ENCODE measurements around the gene HGS. TPM values are rescaled to one million over a fixed set of nuclear protein-coding genes. Genes with fewer than 3 reads are reported as not detected.
A peak's percentile ranks its signal among the peaks of the same experiment; 100 is the strongest.

HGS gene
- total RNA-seq (2014; rRNA removed; shearing (Covaris generic)) = 88.6 and 103 TPM in 2 replicates

- Histone ChIP-seq H3K36me3 (peaks cover 24% of the 10 kb centered on the region), H3K4me1 (peaks cover 28% of the 10 kb centered on the region), H3K27ac (peak within 1 kb of the TSS; percentile 51), H3K27me3 (no peaks in the 10 kb centered on the region), H3K9me3 (replicated peaks) (no peaks in the 10 kb centered on the region), H3K4me3 (peak within 1 kb of the TSS; percentile 84)
- peak; percentile 100 for DNase-seq
Measured at GRCh38 chr17:81683584-81684441, at the start of gene HGS, which contains the start of gene ARL16. Gene HGS (plus strand): TSS chr17:81684011. CDS start chr17:81684067, 56 bp downstream. Gene ARL16 (minus strand): TSS chr17:81683797. CDS start chr17:81683753, 44 bp downstream.

DNA sequence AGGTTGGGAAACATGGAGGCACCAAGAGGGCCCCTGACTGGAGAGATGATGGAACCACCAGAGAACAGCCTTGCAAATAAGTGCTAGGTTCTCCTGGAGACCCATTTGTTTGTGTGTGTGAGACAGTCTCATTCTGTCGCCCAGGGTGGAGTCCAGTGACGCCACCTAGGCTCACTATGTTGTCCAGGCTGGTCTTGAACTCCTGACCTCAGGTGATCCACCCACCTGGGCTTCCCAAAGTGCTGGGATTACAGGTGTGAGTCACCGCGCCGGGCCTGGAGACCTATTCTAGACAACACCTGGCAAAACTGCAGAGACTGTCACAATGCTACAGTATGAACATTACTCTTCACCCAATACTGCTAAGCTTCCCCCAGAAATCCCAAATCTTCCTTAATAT is 48.4 kb upstream of the HGS start:
- Histone ChIP-seq H3K27ac (no peak overlapping the region), H3K4me3 (peak overlapping the region; percentile 83; the same call in 1 of the 2 replicates), H3K36me3 (peaks cover 16% of the 10 kb centered on the region), H3K27me3 (no peaks in the 10 kb centered on the region), H3K9me3 (replicated peaks) (no peaks in the 10 kb centered on the region), H3K4me1 (no peaks in the 10 kb centered on the region)
- no peak for DNase-seq

GRCh38 chr17:81635973-81636504 is 47.8 kb upstream of the HGS start:
- Histone ChIP-seq H3K27ac (peak overlapping the region; percentile 68), H3K4me1 (no peaks in the 10 kb centered on the region), H3K4me3 (peak overlapping the region; percentile 83), H3K27me3 (no peaks in the 10 kb centered on the region), H3K36me3 (peaks cover 16% of the 10 kb centered on the region), H3K9me3 (replicated peaks) (no peaks in the 10 kb centered on the region)
- DNase-seq = no peak

GRCh38 chr17:81636505-81637288 is 47.1 kb upstream of the HGS start, which contains the start of the genes NPLOC4 and TSPAN10:
Gene NPLOC4 (minus strand): TSS chr17:81637112. CDS start chr17:81636930, 182 bp downstream.
Gene TSPAN10 (plus strand): TSS chr17:81637196. CDS start chr17:81642413, 5,217 bp downstream.
- Histone ChIP-seq H3K27me3 (no peaks in the 10 kb centered on the region), H3K4me1 (no peaks in the 10 kb centered on the region), H3K27ac (peak within 1 kb of the TSS; percentile 68), H3K4me3 (peak within 1 kb of the TSS; percentile 83), H3K9me3 (replicated peaks) (no peaks in the 10 kb centered on the region), H3K36me3 (peaks cover 16% of the 10 kb centered on the region)
- DNase-seq = peak; percentile 93 to 97

DNA sequence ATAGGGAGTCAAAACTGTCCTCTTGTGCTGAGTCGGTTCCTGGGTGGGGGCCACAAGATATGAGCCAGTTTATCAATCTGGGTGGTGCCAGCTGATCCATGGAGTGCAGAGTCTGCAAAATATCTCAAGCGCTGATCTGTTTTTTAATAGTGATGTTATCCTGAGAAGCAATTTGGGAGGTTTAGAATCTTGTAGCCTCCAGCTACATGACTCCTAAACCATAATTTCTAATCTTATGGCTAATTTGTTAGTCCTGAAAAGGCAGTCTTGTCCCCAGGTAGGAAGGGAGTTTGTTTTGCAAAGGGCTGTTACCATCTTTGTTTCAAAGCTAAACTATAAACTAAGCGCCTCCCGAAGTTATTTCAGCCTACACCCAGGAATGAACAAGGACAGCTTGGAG is 45.1 kb upstream of the HGS start:
- Histone ChIP-seq H3K27me3 (no peaks in the 10 kb centered on the region), H3K4me1 (no peaks in the 10 kb centered on the region), H3K9me3 (replicated peaks) (no peaks in the 10 kb centered on the region), H3K27ac (no peak overlapping the region), H3K4me3 (no peak overlapping the region), H3K36me3 (0 out of 2 replicates have a peak, but pooled peaks cover 4% of the 10 kb centered on the region)
- DNase-seq = no peak

- no peak for DNase-seq
- Histone ChIP-seq H3K4me3 (no peak overlapping the region), H3K4me1 (no peaks in the 10 kb centered on the region)
Measured at GRCh38 chr17:81640011-81640410, 43.8 kb upstream of the HGS start.

GRCh38 chr17:81641825-81642489 is 41.9 kb upstream of the HGS start:
- H3K27me3 ChIP-seq = no peaks in the 10 kb centered on the region
- H3K36me3 ChIP-seq = no peaks in the 10 kb centered on the region
- no peaks in the 10 kb centered on the region for H3K9me3 ChIP-seq (replicated peaks)
- H3K4me3 ChIP-seq = no peak overlapping the region
- DNase-seq = no peak
- H3K27ac ChIP-seq = no peak overlapping the region
- no peaks in the 10 kb centered on the region for H3K4me1 ChIP-seq

More at GRCh38 chr17:81640011-81640410, 43.8 kb upstream of the HGS start:
- Histone ChIP-seq H3K27ac (no peak overlapping the region), H3K9me3 (replicated peaks) (no peaks in the 10 kb centered on the region), H3K27me3 (no peaks in the 10 kb centered on the region), H3K36me3 (0 out of 2 replicates have a peak, but pooled peaks cover under 1% of the 10 kb centered on the region)

DNA sequence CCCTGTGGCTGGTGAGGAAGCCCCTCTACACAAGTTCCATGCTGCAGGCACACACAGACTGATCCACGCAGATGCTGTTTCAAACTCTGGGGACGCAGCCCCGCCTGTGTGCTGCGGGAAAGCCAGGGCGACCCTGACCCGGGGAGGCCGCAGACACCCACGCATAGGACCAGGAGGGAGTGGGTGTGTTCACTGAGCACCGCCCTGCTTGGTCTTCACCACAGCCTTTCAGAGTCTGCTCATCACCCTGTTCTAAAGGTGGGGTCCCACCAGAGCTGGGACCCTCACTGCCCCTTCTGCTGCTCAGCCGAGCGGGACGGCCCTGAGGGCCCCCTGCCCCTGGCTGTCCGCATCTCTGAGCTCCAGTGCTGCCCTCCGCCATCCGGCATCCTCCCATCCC is 39.3 kb upstream of the HGS start:
- H3K4me1 ChIP-seq = no peaks in the 10 kb centered on the region
- DNase-seq = no peak
- H3K4me3 ChIP-seq = no peak overlapping the region
- no peaks in the 10 kb centered on the region for H3K36me3 ChIP-seq
- H3K27ac ChIP-seq = no peak overlapping the region
- no peaks in the 10 kb centered on the region for H3K27me3 ChIP-seq
- no peaks in the 10 kb centered on the region for H3K9me3 ChIP-seq (replicated peaks)

GRCh38 chr17:81644976-81645952 is 38.5 kb upstream of the HGS start:
- Histone ChIP-seq H3K4me1 (no peaks in the 10 kb centered on the region), H3K36me3 (no peaks in the 10 kb centered on the region), H3K27me3 (no peaks in the 10 kb centered on the region), H3K4me3 (no peak overlapping the region), H3K9me3 (replicated peaks) (no peaks in the 10 kb centered on the region), H3K27ac (no peak overlapping the region)
- DNase-seq = no peak

DNA sequence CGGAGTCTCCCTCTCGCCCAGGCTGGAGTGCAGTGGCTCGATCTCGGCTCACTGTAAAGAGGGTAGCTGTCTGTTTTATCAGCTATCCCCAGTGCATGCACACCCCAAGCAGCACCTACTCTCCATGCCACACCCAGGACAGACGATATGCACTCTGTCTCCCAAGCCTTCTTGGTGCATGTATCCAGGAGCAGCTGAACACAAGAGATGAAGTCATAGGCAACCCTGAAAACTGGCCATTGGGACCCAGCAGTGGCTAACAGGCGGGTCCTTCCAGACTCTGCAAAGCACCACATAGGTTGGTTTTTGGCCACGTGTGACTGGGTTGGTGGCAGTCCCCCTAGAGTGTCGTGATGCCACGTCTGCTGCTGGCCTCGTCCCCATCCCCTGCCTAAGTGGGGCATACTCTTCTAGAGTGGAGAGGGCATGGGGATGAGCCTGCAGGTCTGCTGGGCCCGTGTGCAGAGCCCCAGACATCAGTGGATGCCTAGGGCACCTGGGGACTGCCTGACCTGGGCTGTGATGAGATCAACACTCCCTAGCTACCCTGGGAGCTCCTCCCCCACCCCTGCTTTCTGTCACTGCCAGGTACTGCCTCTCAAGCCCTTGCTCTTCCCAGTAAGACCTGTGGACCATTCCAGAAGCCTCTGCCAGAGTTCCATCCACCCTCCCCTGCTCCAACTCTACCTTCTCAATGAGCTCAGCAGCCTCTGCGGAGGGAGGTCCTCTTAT is 36.8 kb upstream of the HGS start:
- Histone ChIP-seq H3K9me3 (replicated peaks) (no peaks in the 10 kb centered on the region), H3K4me1 (no peaks in the 10 kb centered on the region; the same call in 1 of the 2 replicates), H3K4me3 (no peak overlapping the region), H3K27me3 (no peaks in the 10 kb centered on the region), H3K36me3 (no peaks in the 10 kb centered on the region), H3K27ac (no peak overlapping the region)
- no peak for DNase-seq

DNA sequence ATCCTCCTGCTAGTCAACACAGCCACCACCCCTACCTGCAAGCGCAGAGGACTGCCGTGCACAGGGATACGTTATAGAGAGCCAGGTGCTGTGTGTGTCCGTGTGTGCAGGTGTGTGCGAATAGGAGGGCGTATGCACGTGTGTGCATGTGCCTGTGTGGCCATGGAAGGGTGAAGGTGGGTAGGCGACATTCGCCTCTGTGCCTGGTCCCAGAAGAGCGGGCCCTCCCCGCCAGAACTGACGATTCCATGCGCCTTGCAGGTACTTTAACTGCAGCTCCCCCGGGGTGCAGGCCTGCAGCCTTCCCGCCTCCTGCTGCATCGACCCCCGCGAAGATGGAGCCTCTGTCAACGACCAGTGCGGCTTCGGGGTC is 36.2 kb upstream of the HGS start:
- Histone ChIP-seq H3K36me3 (no peaks in the 10 kb centered on the region), H3K27me3 (no peaks in the 10 kb centered on the region), H3K9me3 (replicated peaks) (no peaks in the 10 kb centered on the region), H3K4me1 (no peaks in the 10 kb centered on the region; the same call in 1 of the 2 replicates), H3K4me3 (no peak overlapping the region), H3K27ac (no peak overlapping the region)
- no peak for DNase-seq

DNA sequence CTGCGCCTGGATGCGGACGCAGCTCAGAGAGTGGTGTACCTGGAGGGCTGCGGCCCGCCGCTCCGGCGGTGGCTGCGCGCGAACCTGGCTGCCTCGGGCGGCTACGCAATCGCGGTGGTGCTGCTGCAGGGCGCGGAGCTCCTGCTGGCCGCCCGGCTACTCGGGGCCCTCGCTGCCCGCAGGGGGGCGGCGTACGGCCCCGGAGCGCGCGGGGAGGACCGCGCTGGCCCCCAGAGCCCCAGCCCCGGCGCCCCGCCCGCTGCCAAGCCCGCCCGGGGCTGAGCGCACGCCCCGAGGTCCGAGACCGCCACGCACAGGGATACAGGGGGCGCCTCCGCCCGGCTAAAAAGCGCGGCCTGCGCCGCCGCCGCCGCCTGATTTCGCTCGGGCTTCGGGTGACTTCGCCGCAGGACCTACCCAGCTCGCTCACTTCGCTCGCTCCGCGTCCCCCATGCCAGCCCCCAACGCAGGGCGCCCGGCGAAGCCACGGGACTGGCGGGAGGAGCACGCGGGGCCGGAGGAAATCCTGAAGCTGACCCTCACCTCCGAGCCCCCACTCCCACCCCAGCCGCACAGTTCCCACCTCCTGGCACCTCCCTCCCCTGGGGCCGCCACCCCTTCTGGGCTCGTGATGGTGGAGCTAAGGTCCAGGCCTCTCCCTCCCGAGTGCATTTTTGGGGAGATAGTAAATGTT is 35.7 kb upstream of the HGS start:
- H3K4me3 ChIP-seq = no peak overlapping the region
- 0 out of 2 replicates have a peak, but pooled peaks cover 2% of the 10 kb centered on the region for H3K27me3 ChIP-seq
- no peaks in the 10 kb centered on the region for H3K36me3 ChIP-seq

More for the DNA sequence above, 35.7 kb upstream of the HGS start:
- H3K4me1 ChIP-seq = no peaks in the 10 kb centered on the region; the same call in 1 of the 2 replicates
- H3K9me3 ChIP-seq (replicated peaks) = no peaks in the 10 kb centered on the region
- H3K27ac ChIP-seq = no peak overlapping the region
- DNase-seq = no peak

Data from SJCRH30 (cell line).